OCI-LY3 (cell line): ENCODE data around the gene MRPL10.

Experiments
- EZH2phosphoT487 ChIP-seq: fragments of 200-600 bp; shearing (Covaris generic); IDR thresholded peaks from 2 replicates; pipeline ENCODE4 v1.6.1; 2018; ENCODE audit warnings: antibody characterized with exemption, mixed run types, low read depth
- TF ChIP-seq, protein P1 (sequence below): fragments of 200-600, 300-600 bp; sonication (generic); IDR thresholded peaks from 2 replicates; pipeline ENCODE4 v1.5.1; 2014; ENCODE audit warnings: antibody characterized with exemption, low read length, low read depth

DNA sequence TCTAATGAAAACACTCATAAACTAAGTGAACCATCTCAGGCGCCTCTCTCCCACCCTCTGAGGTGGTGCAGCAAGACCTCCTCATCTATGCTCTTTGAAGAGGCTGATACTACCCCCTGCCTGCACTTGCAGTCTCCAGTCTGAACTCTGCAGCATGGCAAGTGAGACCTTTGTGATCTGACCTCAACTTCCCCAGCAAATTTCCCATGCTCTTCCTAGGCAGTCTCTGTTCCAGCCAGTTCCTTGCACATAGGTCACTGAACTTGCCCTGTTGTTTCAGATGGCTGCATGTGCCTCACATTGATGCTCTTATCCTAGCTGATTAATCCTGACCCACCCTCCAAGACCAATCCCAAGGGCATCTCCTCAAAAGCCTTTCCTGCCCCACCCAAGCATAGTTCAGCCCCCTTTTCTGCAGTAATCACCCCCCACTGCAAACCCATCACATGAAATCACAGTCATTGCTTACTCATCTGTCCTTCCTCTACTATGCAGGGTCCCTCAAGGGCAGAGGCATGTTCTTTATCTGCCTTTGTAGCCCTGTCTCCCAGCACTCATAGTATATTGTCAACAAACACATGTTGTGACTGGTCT lies 56.3 kb downstream of the MRPL10 start:
- TF ChIP-seq, protein P1, sequence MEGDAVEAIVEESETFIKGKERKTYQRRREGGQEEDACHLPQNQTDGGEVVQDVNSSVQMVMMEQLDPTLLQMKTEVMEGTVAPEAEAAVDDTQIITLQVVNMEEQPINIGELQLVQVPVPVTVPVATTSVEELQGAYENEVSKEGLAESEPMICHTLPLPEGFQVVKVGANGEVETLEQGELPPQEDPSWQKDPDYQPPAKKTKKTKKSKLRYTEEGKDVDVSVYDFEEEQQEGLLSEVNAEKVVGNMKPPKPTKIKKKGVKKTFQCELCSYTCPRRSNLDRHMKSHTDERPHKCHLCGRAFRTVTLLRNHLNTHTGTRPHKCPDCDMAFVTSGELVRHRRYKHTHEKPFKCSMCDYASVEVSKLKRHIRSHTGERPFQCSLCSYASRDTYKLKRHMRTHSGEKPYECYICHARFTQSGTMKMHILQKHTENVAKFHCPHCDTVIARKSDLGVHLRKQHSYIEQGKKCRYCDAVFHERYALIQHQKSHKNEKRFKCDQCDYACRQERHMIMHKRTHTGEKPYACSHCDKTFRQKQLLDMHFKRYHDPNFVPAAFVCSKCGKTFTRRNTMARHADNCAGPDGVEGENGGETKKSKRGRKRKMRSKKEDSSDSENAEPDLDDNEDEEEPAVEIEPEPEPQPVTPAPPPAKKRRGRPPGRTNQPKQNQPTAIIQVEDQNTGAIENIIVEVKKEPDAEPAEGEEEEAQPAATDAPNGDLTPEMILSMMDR, result no peak
- no peak for TF ChIP-seq EZH2phosphoT487
